H1 (cell line): ENCODE measurements around the gene DRG1. TPM values are rescaled to one million over a fixed set of nuclear protein-coding genes. Genes with fewer than 3 reads are reported as not detected.

Experiments
- ATF2 ChIP-seq: IDR thresholded peaks from 2 replicates; pipeline ENCODE4 v1.6.1; 2012; ENCODE audit warnings: low read length, inconsistent platforms
- CREB1 ChIP-seq: IDR thresholded peaks from 2 replicates; pipeline ENCODE4 v1.6.1; 2012; ENCODE audit warnings: inconsistent platforms
- MAFK ChIP-seq: IDR thresholded peaks from 2 replicates; pipeline ENCODE4 v1.6.1; 2012; ENCODE audit warnings: low read depth, mild to moderate bottlenecking, improper control_type of control experiment, low read length
- SRF ChIP-seq: IDR thresholded peaks from 2 replicates; pipeline ENCODE4 v1.6.1; 2011; ENCODE audit warnings: mild to moderate bottlenecking, low read depth, low read length, moderate library complexity
- TCF12 ChIP-seq: IDR thresholded peaks from 2 replicates; pipeline ENCODE4 v1.6.1; 2011; ENCODE audit warnings: low read depth, mild to moderate bottlenecking, low read length
- polyA plus RNA-seq, 7 experiments: library from polyadenylated mRNA; depleted of rRNA in 3 of 7; stranded (reverse) in 5 of 7; unstranded in 2 of 7; fragments of >200 nt in 5 of 7; fragments of 200-250 nt in 2 of 7; gene quantifications; 1 replicate in 5 of 7; 2 replicates in 1 of 7; 4 replicates in 1 of 7; pipeline versions ENCODE4 v1.2.1 to v1.2.3, GENCODE V29; 2011 to 2013; ENCODE audit warnings: missing spikeins in 2 of 7, mixed read lengths in 2 of 7
- total RNA-seq: library from RNA; stranded (reverse); fragmentation: NEBNext Ultra II Directional; extraction: Animal tissue kit (Norgen Biotek cat#: 25700); gene quantifications from 2 replicates; pipeline ENCODE4 v1.2.1, GENCODE V29; 2021

Gene DRG1
- total and polyA plus RNA-seq, 2 of the 8 experiments (the other 6 are each of a cell fraction or from before 2014, with no cell fraction given) = 45.3 to 81.9 TPM

GRCh38 chr22:31474743-31475142, 75.3 kb downstream of the DRG1 start (continued):
- TF ChIP-seq ATF2 (no peak), MAFK (no peak), SRF (no peak), TCF12 (no peak), CREB1 (no peak)
- TF ChIP-seq, all 59 proteins: peak for 0
